ENCODE results near the gene GRHL1. TPM values are rescaled to one million over a fixed set of nuclear protein-coding genes. Genes with fewer than 3 reads are reported as not detected.

GRHL1 gene
- total and polyA plus RNA-seq, 2 of the 4 experiments (the other 2 are of a cell fraction) = 0.18 to 0.21 TPM

- Histone ChIP-seq H2AK5ac (ENCODE audit: low read depth, low read length) (0 out of 2 replicates have a peak overlapping the region, but pooled peaks have one; percentile 27), H3K79me1 (ENCODE audit: low read depth in 1 of 2, low read length in 2 of 2) (no peaks in the 10 kb centered on the region), H4K5ac (ENCODE audit: low read depth, low read length) (no peak overlapping the region), H4K8ac (ENCODE audit: low read depth in 2 of 2, low read length in 2 of 2) (no peak overlapping the region), H3K9ac (ENCODE audit: low read depth, low read length) (no peak overlapping the region), H2BK20ac (ENCODE audit: low read depth, low read length) (peak overlapping the region; percentile 39; the same call in 1 of the 2 replicates), H3K4me3 (ENCODE audit: insufficient read depth, low read depth, low read length) (no peak overlapping the region), H4K20me1 (ENCODE audit: insufficient read depth, low read length) (no peaks in the 10 kb centered on the region), H3K27ac (ENCODE audit: insufficient read depth, low read length) (no peak overlapping the region), H2BK15ac (ENCODE audit: low read depth, low read length) (no peak overlapping the region), H3K9me1 (ENCODE audit: insufficient read depth, low read length) (peaks cover 18% of the 10 kb centered on the region), H3K9me3 (ENCODE audit: control insufficient read depth, insufficient read depth, low read length) (no peaks in the 10 kb centered on the region), H3K4me1 (ENCODE audit: control insufficient read depth, insufficient read depth, low read length) (peaks cover 19% of the 10 kb centered on the region), H3K18ac (ENCODE audit: low read depth, low read length) (no peak overlapping the region), H2BK5ac (ENCODE audit: low read depth, low read length, poor library complexity, severe bottlenecking) (no peak overlapping the region), H3K4ac (ENCODE audit: low read depth, low read length) (no peak overlapping the region), H3K36me3 (ENCODE audit: control insufficient read depth, insufficient read depth, low read length) (no peaks in the 10 kb centered on the region), H2BK120ac (ENCODE audit: low read depth, low read length) (no peak overlapping the region), H3K56ac (ENCODE audit: extremely low read depth, insufficient read depth, low read length) (no peak overlapping the region), H3K14ac (replicated peaks; ENCODE audit: low read depth, low read length) (no peak overlapping the region; the same call in 1 of the 2 replicates), H3K23ac (ENCODE audit: low read depth, low read length) (no peak overlapping the region), H3K4me2 (ENCODE audit: low read depth, low read length) (no peak overlapping the region), H2AFZ (replicated peaks; ENCODE audit: low read length, poor library complexity) (no peak overlapping the region), H4K91ac (ENCODE audit: insufficient read depth, low read depth, low read length) (peak overlapping the region; percentile 31; the same call in 1 of the 2 replicates), H2AK9ac (replicated peaks; ENCODE audit: low read depth, low read length, poor library complexity) (no peak overlapping the region), H3K27me3 (ENCODE audit: control insufficient read depth, insufficient read depth, low read length) (peaks cover 6% of the 10 kb centered on the region; the same call in 1 of the 2 replicates)
- in situ Hi-C loops (cut with MboI; ENCODE audit: low sequenced_read_pairs) (no loop called here), intact Hi-C loops (cut with micrococcal nuclease) (loop anchor here (10.0 kb wide), 1 partner anchor 100 kb away; the partner anchor contains the start of gene KLF11), dilution Hi-C loops (cut with HindIII; ENCODE audit: low sequenced_read_pairs, unreplicated experiment) (no loop called here)
- TF ChIP-seq FOS (IDR thresholded peaks at IDR 0.05; ENCODE audit: low read depth, low read length) = no peak
- no peak for TF ChIP-seq RCOR1 (IDR thresholded peaks at IDR 0.05; ENCODE audit: insufficient replicate concordance, low read length)
- TF ChIP-seq CHD1 (IDR thresholded peaks at IDR 0.05; ENCODE audit: low read depth, low read length) = no peak
- TF ChIP-seq CEBPB (IDR thresholded peaks at IDR 0.05; ENCODE audit: low read depth, low read length) = no peak
- TF ChIP-seq USF2 (IDR thresholded peaks at IDR 0.05; ENCODE audit: low read depth, low read length) = no peak
- no peak for TF ChIP-seq BHLHE40 (IDR thresholded peaks at IDR 0.05; ENCODE audit: low read depth, low read length)
- no peak for TF ChIP-seq MXI1 (IDR thresholded peaks at IDR 0.05; ENCODE audit: borderline replicate concordance, low read depth, low read length)
- TF ChIP-seq POLR2A (IDR thresholded peaks at IDR 0.05; ENCODE audit: low read depth, low read length) = no peak
- no peak for TF ChIP-seq CTCF (conservative IDR thresholded peaks at IDR 0.05; ENCODE audit: low read depth, low read length)
- no peak for TF ChIP-seq MAZ (IDR thresholded peaks at IDR 0.05; ENCODE audit: borderline replicate concordance, low read depth, low read length)
- TF ChIP-seq RAD21 (IDR thresholded peaks at IDR 0.05; ENCODE audit: low read length) = no peak
- no peak for TF ChIP-seq MAFK (IDR thresholded peaks at IDR 0.05; ENCODE audit: low read depth, low read length)
- TF ChIP-seq RFX5 (IDR thresholded peaks at IDR 0.05; ENCODE audit: low read depth, low read length) = no peak
- TF ChIP-seq SMC3 (IDR thresholded peaks at IDR 0.05; ENCODE audit: low read depth, low read length) = no peak
- no peak for TF ChIP-seq ELK1 (IDR thresholded peaks at IDR 0.05; ENCODE audit: borderline replicate concordance, low read depth, low read length)
- TF ChIP-seq NFE2L2 (IDR thresholded peaks at IDR 0.05; ENCODE audit: low read depth, low read length) = no peak
- ChIA-PET POLR2A (ENCODE audit: unreplicated experiment) (no interaction called here), CTCF (no interaction called here)
- WGBS, 2 experiments (ENCODE audit: extremely low coverage in 2 of 2, insufficient read length in 1 of 2) = no CpG with 5 or more reads among the region's 3 CpGs
- no peak for ATAC-seq (ENCODE audit: low read depth)
- DNase-seq = no peak
- BruUV-seq (replicated peaks) = no TSS peak
These were observed 7.1 kb upstream of the GRHL1 start for GRCh38 chr2:9944330-9944758.

All from IMR-90 (cell line).